ENCODE results near the gene PRKG1. TPM values are rescaled to one million over a fixed set of nuclear protein-coding genes. Genes with fewer than 3 reads are reported as not detected.

Gene PRKG1
- total and polyA plus RNA-seq, 7 donors = 4.5 to 49.0 (median 31.7) TPM

DNA sequence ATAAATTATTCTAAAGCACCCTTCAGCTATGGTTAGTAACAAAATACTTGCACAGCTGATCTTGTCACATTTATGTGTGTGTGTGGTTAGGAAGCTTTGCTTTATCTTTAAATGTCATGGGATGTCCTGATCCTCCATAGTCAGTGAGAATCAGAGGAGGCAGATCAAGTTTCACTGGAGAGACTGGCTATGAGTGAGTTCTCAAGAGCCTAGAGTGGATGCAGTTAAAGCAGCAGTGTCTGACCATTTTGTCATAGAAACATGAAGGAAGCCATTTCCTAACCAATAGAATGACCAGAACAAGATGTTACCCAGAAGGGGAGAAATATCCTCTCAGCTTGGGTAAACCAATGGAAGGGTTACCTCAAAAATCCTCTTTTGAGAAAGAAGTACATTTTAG is 1032.6 kb downstream of the PRKG1 start:
- peak overlapping the region; percentile 42 for H3K27ac ChIP-seq
- DNase-seq (no peak), ATAC-seq (peak in 3 of 4 donors; percentile 22 to 51 (median 48))
- TF ChIP-seq, protein P1, sequence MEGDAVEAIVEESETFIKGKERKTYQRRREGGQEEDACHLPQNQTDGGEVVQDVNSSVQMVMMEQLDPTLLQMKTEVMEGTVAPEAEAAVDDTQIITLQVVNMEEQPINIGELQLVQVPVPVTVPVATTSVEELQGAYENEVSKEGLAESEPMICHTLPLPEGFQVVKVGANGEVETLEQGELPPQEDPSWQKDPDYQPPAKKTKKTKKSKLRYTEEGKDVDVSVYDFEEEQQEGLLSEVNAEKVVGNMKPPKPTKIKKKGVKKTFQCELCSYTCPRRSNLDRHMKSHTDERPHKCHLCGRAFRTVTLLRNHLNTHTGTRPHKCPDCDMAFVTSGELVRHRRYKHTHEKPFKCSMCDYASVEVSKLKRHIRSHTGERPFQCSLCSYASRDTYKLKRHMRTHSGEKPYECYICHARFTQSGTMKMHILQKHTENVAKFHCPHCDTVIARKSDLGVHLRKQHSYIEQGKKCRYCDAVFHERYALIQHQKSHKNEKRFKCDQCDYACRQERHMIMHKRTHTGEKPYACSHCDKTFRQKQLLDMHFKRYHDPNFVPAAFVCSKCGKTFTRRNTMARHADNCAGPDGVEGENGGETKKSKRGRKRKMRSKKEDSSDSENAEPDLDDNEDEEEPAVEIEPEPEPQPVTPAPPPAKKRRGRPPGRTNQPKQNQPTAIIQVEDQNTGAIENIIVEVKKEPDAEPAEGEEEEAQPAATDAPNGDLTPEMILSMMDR (IDR thresholded peaks at IDR 0.05) = no peak
- intact Hi-C loops (cut with DNase I) = loop anchor here in 1 of 2 donors (5.0 kb wide), 1 partner anchor 35 kb away; no protein-coding TSS in a partner anchor
- H3K4me3 ChIP-seq = no peak overlapping the region
- H3K9me3 ChIP-seq = no peaks in the 10 kb centered on the region
- H3K27me3 ChIP-seq (ENCODE audit: insufficient read depth in 3 of 3, low read length in 2 of 3) = no peaks in the 10 kb centered on the region
- no peaks in the 10 kb centered on the region for H3K36me3 ChIP-seq (ENCODE audit: insufficient read depth in 1 of 2, low read depth in 1 of 2)
- H3K4me1 ChIP-seq = peaks cover 26% of the 10 kb centered on the region

DNA sequence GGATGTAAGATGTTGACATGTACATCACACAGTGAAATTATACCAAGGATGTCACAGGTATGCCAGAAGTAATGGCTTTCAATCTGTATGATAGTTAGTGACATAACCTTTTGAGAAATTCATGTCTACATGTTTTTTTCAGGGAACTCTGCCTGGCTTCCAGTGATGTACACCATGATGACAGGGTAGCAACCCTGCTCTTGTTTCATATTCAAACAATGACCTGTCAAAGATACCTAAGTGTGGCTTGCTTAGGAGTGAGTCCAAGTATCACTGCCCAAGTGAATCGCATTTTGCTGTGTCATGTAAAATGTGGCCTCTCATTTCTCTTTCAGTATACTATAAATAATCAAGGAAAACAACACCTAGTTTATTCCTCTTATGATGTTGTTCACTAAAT is 1033.9 kb downstream of the PRKG1 start:
- peak overlapping the region; percentile 42 for H3K27ac ChIP-seq
- H3K36me3 ChIP-seq (ENCODE audit: insufficient read depth in 1 of 2, low read depth in 1 of 2) = no peaks in the 10 kb centered on the region
- intact Hi-C loops (cut with DNase I) = loop anchor here in 1 of 2 donors (5.0 kb wide), 1 partner anchor 36 kb away; no protein-coding TSS in a partner anchor
- no peaks in the 10 kb centered on the region for H3K9me3 ChIP-seq
- TF ChIP-seq, protein P1 (IDR thresholded peaks at IDR 0.05) = no peak
- DNase-seq (no peak), ATAC-seq (peak; percentile 70 to 81 (median 78))
- no peaks in the 10 kb centered on the region for H3K27me3 ChIP-seq (ENCODE audit: insufficient read depth in 3 of 3, low read length in 2 of 3)
- WGBS, 3 donors = 17 to 55% (median 27%) methylated on average over 1 of the region's 1 CpG
- H3K4me3 ChIP-seq = no peak overlapping the region
- peaks cover 26% of the 10 kb centered on the region for H3K4me1 ChIP-seq

DNA sequence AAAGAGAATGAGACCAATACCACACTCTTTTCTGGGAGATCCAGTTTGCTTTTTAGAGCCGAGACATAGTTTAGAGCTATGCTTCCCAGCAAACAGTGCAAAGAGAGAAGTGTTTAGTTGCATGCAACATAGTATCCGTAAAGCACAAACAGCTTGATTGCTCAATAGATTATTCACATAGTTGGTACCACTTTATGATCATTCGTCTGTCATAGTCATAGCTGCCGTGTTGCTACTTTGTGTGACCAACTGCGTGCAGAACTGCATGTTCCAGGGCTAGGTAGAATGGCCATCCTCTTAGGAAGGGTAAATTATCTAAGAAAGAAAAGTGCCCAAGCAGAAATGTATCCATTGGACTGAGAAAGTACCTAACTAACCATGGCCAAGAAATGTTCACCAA is 1036.3 kb downstream of the PRKG1 start:
- TF ChIP-seq, protein P1 (IDR thresholded peaks at IDR 0.05) = no peak
- DNase-seq (peak in 1 of 2 donors; percentile 44), ATAC-seq (peak; percentile 72 to 89 (median 88))
- Histone ChIP-seq H3K9me3 (no peaks in the 10 kb centered on the region), H3K4me3 (peak overlapping the region; percentile 28), H3K36me3 (ENCODE audit: insufficient read depth in 1 of 2, low read depth in 1 of 2) (no peaks in the 10 kb centered on the region), H3K27me3 (ENCODE audit: insufficient read depth in 3 of 3, low read length in 2 of 3) (no peaks in the 10 kb centered on the region), H3K4me1 (peaks cover 26% of the 10 kb centered on the region), H3K27ac (peak overlapping the region; percentile 42)
- intact Hi-C loops (cut with DNase I) = no loop called here
- 31 to 43% (median 37%) methylated on average over 5 of the region's 5 CpGs for WGBS, 3 donors

DNA sequence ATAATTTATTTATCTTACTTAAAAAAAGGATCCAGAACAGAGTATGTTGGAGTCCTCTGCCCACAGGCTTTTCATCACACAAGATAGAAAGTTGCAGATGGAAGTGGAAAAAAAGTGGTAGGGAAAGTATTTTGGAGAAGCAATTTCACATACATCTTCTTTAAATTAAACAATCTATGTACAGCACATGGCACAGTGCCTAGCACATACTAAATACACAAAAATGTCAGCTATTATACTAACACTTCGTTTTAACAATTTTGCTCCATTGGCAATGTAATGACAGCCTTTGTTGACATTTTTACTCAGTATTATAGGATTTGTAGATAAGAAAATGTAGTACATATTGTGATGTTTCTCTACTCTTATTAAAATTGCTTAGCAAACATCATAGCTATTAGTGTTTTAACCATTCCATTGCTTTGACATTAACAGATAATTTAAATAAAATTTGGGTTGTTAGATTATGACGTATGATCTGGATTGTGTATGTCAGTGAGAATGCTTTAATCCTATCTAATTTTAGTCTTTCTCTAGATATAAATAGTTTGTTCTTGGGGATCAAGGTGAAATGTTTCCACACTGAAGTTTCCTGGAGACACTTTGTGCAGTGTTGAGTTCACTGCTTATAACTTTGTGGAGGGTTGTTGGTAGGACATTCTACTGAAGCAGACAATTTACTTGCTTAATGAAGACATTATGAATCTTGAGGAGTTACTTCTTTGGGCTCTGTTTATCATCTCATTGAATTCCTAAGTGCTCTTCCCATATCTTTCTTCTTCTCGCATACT is 1037.0 kb downstream of the PRKG1 start:
- peak overlapping the region; percentile 42 for H3K27ac ChIP-seq
- no peaks in the 10 kb centered on the region for H3K36me3 ChIP-seq (ENCODE audit: insufficient read depth in 1 of 2, low read depth in 1 of 2)
- H3K9me3 ChIP-seq = no peaks in the 10 kb centered on the region
- peaks cover 30% of the 10 kb centered on the region for H3K4me1 ChIP-seq
- TF ChIP-seq, protein P1 (IDR thresholded peaks at IDR 0.05) = no peak
- intact Hi-C loops (cut with DNase I) = no loop called here
- no peaks in the 10 kb centered on the region for H3K27me3 ChIP-seq (ENCODE audit: insufficient read depth in 3 of 3, low read length in 2 of 3)
- ATAC-seq = peak in 3 of 4 donors; percentile 52 to 75 (median 69)
- WGBS, 3 donors = 45 to 64% (median 56%) methylated on average over 3 of the region's 3 CpGs
- DNase-seq = no peak
- H3K4me3 ChIP-seq = peak overlapping the region; percentile 28
